Left colon (tissue), 2 donors: ENCODE results near the gene JAZF1. TPM values are rescaled to one million over a fixed set of nuclear protein-coding genes. Genes with fewer than 3 reads are reported as not detected.

Experiments
- ATAC-seq: fragments of 200-7000 bp; cut with Tn5 transposase; one replicate; pipeline ENCODE4 v1.9.1; 2020; ENCODE audit warnings: mild to moderate bottlenecking, moderate library complexity
- DNase-seq, 2 donors: peaks; one replicate each; pipeline ENCODE4 v3.0.0-alpha.2; 2020
- intact Hi-C, 2 donors: fragments of 100-400 bp; cut with DNase I in 1 of 2; cut with micrococcal nuclease in 1 of 2; formaldehyde crosslinking; loops; one replicate each; pipeline versions ENCODE4 v1.11.2 to v1.14.0; 2022; cut with DNase I, micrococcal nuclease
- total RNA-seq, 2 donors: library from RNA; stranded (reverse); fragmentation: NEBNext Ultra II Directional; extraction: Animal tissue kit (Norgen Biotek cat#: 25700); gene quantifications; one replicate each; pipeline ENCODE4 v1.2.1, GENCODE V29; 2021
- donor health status: DM: no; HTN: no; CAD: no.
- donor health status: DM: yes; HTN: yes; CAD: no.

JAZF1 gene
- total RNA-seq, 2 donors from 2014 or later, result 2.8 to 8.3 TPM

DNA sequence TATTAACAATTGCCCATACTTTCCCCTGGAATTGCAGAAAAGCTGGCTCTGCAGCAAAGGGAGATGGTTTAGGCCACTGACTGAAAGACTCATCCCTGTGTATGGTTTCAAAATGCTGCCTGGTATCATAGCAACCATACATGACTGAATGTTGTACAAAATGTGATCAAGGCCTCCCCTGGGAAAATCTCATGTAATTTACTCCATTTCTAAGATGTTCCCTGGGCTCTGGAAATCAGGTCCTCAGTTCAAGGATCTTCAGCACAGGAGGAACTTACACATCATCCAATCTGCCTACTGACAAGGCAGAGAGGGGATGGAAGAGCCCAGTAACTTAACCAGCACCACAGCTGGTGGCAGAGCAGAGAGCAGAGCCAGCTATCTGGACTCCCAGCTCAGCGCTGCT is 111.8 kb downstream of the JAZF1 start:
- intact Hi-C loops, result no loop called here
- ATAC-seq, result no peak

DNA sequence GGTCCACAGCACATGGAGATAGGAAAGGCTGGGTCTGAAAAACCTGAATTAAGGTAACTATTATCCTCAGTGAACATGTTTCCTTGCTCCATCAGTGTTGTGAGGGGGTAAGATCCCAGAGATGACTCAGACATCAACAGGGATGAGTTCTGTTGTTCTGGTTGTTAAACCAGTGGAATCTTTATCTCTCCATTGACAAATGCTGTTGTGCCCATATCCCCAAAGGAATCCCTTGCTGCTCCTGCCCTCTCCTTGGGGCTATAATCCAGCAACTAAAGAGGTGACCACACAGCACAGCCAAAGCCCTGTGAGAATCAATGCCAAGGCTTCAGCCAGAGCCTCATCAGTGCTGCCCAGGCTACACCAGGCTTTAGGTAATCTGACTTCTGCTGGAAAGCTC is 113.4 kb downstream of the JAZF1 start:
- ATAC-seq, result no peak
- intact Hi-C loops, result no loop called here
- no peak for DNase-seq

More for the DNA sequence above, 111.8 kb downstream of the JAZF1 start:
- no peak for DNase-seq

DNA sequence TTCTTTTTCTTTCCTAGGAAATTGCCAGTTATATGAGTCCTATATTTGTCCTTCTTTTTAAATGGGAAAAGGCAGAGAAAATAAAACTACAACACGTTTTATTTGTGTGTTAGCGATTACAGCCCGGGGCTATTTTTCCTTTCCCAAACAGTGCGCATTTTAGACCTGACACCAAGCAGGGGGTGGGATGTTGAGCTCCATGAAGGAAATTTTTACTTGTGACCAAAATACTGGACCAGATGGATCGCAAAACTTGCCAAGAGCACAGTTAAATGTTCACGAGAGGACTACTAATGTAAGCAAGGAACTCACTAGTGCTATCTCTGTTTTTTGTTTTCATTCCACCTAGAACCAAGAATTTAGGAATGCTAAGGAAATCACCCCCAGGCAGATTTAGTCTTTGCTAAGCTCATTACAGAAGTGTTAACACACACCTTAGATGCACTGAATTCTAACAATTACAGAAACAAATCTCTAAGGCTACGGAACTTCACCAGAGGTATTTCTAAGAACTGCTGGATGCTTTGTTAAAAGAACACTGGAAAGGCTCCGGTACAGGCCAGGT is 114.8 kb downstream of the JAZF1 start:
- intact Hi-C loops, result no loop called here
- no peak for DNase-seq
- ATAC-seq, result no peak

DNA sequence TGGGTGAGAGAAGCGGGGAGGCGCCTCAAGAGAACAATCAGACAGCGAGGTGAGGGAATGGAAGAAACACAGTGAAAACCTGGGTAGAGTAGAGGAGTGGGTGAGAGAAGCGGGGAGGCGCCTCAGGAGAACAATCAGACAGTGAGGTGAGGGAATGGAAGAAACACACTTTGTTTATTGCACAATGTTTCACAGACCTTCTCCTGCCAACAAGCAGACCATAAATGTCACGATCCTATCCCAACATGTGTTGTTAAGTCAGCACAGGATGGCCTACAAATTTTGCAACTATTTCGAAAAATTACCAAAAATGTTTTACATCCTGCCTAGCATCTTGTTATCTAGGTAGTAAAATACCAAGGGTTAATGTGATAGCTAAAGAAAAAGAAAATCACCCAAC is 115.3 kb downstream of the JAZF1 start:
- no peak for DNase-seq
- intact Hi-C loops, result no loop called here
- ATAC-seq, result no peak

DNA sequence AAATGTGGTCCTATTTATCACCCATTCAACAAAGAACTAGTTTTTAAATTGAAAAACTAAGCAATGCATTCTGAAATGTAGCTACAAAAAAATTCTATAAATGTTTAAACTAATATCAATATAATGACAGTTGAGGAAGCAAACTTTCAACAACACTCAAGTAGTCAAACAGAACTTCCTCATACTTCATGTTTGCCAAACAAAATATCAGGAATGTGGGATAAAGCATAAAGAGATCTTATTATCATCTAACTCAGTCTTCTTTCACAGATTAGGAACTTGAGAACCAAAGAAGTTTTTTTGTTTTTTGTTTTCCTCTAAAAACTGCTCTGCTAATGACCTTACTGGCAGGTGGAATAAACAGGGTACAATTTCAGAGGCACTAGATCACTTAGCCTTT is 116.2 kb downstream of the JAZF1 start:
- intact Hi-C loops, result no loop called here
- no peak for ATAC-seq
- no peak for DNase-seq

DNA sequence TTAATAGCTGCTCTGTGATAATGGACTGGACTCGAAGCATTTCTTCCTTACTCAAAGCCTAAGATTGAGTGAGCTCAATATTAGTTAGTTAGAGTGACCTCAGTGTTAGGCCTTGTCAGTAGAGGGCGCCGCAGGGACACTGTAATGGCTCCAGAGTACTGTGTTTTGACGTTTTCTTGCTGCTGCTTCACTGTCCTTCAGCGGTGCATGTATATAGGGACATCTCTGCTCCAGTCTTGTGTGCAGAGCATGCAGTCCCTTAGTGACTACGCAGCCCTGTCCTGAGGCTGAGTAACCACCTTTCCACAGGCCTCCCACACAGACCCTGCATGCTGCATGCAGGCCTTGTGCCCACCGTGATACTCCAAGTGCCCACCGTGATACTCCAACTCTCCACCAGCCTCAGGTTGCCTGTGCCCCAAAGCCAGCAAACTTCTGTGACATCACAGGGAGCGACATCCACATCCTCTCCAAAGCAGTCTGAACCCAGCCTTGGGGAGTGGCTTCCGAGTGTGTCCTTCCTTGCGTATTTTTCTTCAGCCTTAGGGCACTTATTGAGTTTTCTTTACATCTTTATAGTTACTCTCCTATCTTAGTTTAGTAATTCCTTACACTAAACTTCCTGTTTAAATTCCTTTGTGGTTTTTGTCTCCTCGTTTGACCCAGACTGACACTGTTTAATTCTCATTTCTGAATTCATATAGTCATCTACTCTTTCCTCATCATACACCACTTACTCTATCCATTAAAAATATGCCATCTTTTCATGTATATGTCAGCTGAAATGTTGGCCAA is 118.2 kb downstream of the JAZF1 start:
- ATAC-seq, result peak; percentile 91
- intact Hi-C loops, result no loop called here
- peak; percentile 63 to 86 for DNase-seq

DNA sequence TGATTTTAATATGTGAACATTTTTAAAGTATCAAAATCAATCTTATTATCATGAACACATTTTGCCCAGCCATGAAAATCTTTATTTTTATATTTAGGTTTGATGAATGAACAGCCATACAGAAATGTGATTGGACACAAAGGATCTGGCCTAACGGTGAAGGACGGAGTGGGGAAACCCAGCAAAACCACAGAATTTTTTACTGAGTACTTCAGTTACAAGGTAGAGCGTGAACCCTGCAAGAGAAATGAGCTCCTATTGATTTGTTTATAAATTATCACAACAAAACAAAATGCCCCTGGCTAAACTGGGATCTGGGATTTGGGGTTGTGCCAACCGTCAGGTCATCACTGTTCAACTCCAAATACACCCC is 118.8 kb downstream of the JAZF1 start:
- intact Hi-C loops, result no loop called here
- no peak for ATAC-seq

DNA sequence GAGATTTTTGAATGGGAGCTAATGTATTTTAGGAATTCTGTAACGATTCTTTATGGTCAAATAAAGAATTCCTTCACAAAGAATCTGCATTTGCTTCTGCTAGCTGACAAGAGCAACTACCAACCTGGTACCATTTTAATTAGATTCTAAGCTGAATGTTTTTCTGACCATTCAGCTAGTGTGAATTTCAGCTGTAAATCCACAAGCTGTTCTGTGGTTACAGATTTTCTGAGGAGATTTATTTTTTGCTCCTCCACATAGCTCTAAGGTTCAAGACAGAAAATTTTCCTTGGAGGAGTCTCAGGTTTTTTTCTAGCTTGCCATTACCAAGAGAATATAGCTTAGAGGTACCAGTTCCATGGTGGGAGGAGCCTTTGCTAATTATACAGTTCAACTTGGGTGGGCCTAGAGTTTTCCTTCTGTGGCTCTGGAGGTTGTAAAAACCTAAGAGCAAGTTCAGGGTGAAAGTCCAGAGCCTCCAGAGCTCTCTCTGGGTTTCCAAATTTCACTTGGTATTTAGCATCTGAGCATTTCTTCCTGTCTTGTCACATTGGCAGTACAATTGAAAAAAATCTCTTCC is 120.1 kb downstream of the JAZF1 start:
- DNase-seq (no peak), ATAC-seq (no peak)
- intact Hi-C loops, result no loop called here

More for the DNA sequence above, 118.8 kb downstream of the JAZF1 start:
- DNase-seq, result no peak

DNA sequence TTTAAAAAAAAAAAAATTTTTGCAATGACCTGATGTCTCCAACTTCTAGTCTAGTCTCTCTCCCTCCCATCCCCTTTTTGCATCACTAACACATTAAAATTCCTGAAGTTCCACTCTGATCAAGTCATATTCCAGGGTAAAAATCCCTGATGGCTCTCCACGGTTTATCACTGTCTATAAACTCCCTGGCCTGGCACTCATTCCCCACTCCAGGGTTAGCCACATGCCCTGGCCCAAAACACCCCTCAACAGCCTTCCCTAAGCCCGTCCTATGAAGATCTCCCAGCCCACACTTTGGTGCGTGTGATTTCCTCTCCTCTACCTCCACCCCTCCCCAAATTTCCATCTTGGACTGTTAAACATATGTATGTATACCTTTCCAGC is 125.4 kb downstream of the JAZF1 start:
- intact Hi-C loops, result no loop called here
- no peak for ATAC-seq
- no peak for DNase-seq

DNA sequence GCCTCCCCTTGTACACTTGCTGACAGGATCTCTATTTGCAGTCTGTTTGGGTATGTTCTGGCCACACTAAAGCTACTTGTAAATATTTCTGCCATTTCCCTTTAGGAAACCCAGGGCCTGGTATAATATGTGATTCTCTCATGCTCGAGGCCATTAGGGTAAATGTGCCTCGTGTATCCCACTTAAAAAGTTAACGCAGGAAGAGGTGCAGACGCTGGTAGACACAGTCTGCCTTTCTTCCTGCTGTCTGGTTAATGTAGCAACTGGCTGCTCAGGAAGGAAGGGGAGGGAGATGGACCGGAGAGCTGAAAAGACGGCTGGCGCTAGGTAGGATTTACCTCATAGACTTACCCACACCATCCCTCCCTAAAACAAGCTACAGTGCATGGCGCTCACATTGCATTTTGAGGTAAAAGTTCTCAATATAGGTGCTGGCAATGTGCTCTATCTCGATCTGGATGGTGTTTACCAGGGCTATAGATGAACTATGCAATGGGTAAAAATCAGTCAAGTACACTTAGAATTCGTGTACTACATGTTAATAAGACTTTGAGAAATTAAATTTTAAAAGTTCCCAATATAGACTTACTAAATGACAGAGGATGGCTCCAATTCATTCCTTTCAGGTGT is 125.9 kb downstream of the JAZF1 start:
- intact Hi-C loops, result no loop called here
- no peak for DNase-seq
- no peak for ATAC-seq

DNA sequence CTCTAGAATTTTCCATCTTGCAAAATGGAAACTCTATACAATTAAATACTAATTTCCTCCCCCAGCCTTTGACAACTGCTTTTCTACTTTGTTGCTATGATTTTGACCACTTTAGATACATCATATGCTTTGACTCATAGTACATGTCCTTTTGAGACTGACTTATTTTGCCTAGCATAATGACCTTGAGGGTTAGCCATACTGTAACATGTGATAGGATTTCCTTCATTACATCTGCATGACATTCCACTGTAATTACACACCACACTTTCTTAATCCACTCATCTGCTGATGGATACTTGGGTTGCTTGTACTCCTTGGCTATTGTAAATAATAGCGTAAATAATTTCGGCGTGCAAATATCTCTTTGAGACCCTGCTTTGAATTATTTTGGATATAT is 127.7 kb downstream of the JAZF1 start:
- ATAC-seq (no peak), DNase-seq (no peak)
- intact Hi-C loops, result no loop called here

DNA sequence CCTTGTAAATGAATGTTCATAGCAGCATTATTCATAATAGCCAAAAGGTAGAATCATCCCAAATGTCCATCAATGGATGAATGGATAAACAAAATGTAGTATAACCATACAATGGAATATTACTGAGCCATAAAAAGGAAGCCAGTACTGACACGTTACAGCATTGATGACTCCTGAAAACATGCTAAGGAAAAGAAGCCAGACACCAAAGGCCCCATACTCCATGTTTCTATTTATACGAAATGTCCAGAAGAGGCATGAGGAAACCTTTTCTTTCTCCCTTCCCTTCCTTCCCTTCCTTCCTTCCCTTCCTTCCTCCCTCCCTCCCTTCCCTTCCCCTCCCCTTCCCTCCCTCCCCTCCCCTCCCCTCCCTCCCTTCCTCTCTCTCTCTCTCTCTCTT is 131.9 kb downstream of the JAZF1 start:
- ATAC-seq (no peak), DNase-seq (no peak)
- intact Hi-C loops, result no loop called here

DNA sequence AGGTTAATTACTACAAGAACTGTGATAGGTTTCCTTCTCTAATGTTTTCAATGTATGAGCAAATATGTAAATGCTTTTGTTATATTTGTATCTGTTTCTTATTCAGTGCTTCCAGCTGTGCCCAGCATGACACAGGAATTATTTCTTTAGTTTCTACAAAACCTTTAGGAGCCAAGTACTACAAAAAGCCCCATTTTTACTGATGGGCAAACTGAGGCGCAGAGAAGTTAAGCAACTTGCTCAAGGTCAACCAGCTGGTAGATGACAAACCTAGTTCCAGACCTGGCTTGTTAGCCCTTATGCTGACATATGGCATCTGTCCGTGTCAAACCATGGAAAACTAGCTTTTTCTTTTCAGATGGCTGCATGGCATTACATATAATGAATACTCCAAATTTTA is 134.6 kb downstream of the JAZF1 start:
- no peak for DNase-seq
- intact Hi-C loops, result no loop called here
- no peak for ATAC-seq

DNA sequence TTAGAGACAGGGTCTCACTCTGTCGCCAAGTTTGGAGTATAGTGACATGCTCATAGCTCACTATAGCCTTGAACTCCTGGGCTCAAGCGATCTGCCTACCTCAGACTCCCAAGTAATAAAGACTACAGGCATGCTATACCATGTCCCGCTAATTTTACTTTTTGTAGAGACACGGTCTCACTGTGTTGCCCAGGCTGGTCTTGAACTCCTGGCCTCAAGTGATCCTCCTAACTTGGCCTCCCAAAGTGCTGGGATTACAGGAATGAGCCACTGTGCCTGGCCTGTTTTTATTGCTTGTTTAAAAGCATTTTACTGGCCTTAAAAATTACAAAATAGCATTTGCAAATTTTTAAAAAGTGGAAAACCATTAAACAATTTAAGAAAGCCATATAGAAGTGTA is 135.0 kb downstream of the JAZF1 start:
- intact Hi-C loops, result no loop called here

DNA sequence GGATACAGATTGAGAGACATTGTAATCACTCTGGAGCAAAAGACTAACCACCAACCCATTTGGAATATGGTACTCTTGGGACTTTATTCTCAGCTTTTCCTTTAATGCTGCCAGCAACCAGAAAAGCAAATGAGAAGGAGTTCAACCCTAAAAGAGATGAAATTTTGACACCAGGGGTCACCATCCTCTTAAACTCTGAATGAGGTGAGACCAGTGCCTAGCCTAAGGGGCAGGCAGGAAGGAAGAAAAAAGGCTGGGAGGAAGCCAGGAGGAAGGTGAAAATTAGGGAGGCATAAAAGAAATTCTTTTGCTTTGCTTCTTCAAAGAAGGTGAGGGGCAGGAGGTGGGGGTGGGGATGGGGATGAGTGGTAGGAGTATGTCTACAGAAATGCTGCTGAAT is 135.8 kb downstream of the JAZF1 start:
- ATAC-seq, result no peak

More for the DNA sequence above, 135.0 kb downstream of the JAZF1 start:
- ATAC-seq (no peak), DNase-seq (no peak)

DNA sequence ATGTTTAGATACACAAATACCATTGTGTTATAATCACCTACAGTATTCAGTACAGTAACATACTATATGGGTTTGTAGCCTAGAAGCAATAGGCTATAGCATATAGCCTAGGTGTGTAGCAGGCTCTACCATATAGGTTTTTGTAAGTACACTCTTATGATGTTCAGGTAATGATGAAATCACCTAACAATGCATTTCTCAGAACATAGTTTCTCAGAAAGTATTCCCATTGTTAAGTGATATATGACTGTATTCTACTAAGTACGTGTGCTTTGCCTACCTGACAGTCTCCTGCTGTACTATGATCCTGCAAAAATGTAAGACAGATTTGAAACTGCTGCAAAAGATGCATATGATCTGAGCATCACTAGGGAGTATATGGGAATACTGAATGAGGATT is 137.9 kb downstream of the JAZF1 start:
- no peak for ATAC-seq
- no peak for DNase-seq
- intact Hi-C loops, result no loop called here

More for the DNA sequence above, 135.8 kb downstream of the JAZF1 start:
- intact Hi-C loops, result no loop called here
- no peak for DNase-seq

DNA sequence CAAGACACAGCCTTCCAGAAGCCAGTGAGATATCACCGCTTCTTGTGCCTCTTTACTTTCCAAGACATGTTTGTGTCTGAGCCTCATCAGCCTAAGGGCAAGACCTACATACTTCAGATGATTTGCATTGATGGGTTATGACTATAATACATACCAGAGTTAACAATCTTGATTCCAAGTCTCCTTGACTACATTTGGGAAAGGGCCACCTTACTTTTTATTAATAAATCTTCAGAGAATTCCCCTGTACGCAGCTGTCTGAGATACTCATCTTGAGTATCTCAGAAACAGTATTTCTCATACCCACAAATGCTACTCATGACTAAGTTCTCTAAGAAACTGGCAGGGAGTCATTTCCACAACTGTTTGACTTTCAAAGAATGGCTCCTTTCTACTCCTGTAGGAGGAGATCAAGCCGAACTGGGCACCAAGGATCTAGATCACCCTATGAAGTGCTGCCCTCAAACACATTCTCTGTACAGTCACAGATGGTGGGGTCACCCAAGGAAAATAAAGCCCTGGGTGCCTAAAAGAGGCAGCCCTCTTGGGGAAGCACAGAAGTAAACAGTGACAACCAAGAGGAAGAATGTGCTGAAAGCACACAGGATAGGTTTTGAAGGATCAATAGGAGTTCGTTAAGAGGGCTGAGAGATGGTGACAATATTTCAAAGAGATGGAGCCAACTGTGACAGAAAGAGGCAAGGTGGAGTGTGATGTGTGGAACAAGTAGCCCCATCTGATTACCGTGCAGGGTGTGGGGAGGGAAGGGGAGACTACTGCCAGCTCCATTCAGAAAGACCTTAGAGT is 138.9 kb downstream of the JAZF1 start:
- intact Hi-C loops, result no loop called here
- ATAC-seq, result no peak
- DNase-seq, result no peak

DNA sequence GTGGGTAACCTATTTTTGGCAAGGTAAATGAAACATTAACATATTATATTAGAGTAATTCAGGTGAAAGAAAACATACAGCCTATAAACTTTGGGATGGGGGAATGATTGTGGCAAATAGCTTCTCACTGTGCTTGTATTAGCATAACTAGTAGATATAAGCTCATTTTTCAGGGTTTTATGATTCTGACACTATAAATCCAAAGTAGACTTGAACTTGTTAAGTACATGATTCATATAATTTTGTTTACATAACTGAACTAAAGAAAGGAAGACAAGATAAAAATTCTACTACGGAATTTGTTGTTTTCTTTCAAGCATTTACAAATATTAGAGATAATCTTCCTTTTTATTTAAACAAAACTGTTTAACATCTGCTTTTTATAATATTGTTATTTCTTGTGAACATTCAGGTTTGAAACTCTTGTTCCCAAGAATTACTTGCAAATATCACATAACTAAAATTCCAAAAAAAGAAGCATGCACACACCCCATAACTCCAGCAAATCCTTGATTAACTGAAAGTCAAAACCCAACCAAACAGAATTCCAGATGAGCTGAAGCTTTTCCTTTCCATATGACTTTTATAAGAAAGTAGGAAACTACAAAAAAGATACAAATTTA is 142.3 kb downstream of the JAZF1 start:
- intact Hi-C loops, result no loop called here
- ATAC-seq, result no peak

More for the DNA sequence above, 142.3 kb downstream of the JAZF1 start:
- DNase-seq, result no peak
